H1 (cell line): ENCODE data around the gene TCF7L2. TPM values are rescaled to one million over a fixed set of nuclear protein-coding genes. Genes with fewer than 3 reads are reported as not detected.

Experiments used
- polyA plus RNA-seq, 7 experiments: library from polyadenylated mRNA; depleted of rRNA in 3 of 7; stranded (reverse) in 5 of 7; unstranded in 2 of 7; fragments of >200 nt in 5 of 7; fragments of 200-250 nt in 2 of 7; gene quantifications; 1 replicate in 5 of 7; 2 replicates in 1 of 7; 4 replicates in 1 of 7; pipeline versions ENCODE4 v1.2.1 to v1.2.3, GENCODE V29; 2011 to 2013; ENCODE audit warnings: missing spikeins in 2 of 7, mixed read lengths in 2 of 7
- total RNA-seq: library from RNA; stranded (reverse); fragmentation: NEBNext Ultra II Directional; extraction: Animal tissue kit (Norgen Biotek cat#: 25700); gene quantifications from 2 replicates; pipeline ENCODE4 v1.2.1, GENCODE V29; 2021
- TF ChIP-seq, protein P1 (sequence below): fragments of 300-600 bp; sonication (generic); IDR thresholded peaks from 2 replicates; pipeline ENCODE4 v1.7.1; 2012; ENCODE audit warnings: low read length, moderate library complexity, mild to moderate bottlenecking, inconsistent platforms; ENCODE audit not compliant: insufficient replicate concordance

The TCF7L2 gene
- total and polyA plus RNA-seq, 2 of the 8 experiments (the other 6 are each of a cell fraction or from before 2014, with no cell fraction given): 33.9 to 67.3 TPM

DNA sequence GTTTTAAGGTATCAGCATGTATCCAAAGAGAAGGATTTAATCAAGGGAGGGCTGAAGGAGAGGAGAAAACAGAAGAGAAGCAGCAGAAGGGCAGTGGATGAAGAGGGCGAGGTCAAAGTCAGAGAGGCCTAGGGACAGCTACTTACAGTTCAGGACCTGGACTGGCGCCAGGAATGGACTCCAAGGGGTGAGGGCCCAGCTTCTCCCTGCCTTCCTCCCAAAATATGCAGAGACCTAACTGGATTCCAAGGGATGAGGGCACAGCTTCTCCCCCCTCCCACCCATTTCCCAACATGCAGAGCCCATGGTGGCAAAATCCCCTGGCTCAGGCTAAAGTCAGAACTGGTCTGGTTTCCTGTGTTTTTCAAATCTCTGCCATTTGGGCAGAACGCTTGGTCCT is 3.4 kb upstream of the TCF7L2 start (continued):
- TF ChIP-seq, protein P1, sequence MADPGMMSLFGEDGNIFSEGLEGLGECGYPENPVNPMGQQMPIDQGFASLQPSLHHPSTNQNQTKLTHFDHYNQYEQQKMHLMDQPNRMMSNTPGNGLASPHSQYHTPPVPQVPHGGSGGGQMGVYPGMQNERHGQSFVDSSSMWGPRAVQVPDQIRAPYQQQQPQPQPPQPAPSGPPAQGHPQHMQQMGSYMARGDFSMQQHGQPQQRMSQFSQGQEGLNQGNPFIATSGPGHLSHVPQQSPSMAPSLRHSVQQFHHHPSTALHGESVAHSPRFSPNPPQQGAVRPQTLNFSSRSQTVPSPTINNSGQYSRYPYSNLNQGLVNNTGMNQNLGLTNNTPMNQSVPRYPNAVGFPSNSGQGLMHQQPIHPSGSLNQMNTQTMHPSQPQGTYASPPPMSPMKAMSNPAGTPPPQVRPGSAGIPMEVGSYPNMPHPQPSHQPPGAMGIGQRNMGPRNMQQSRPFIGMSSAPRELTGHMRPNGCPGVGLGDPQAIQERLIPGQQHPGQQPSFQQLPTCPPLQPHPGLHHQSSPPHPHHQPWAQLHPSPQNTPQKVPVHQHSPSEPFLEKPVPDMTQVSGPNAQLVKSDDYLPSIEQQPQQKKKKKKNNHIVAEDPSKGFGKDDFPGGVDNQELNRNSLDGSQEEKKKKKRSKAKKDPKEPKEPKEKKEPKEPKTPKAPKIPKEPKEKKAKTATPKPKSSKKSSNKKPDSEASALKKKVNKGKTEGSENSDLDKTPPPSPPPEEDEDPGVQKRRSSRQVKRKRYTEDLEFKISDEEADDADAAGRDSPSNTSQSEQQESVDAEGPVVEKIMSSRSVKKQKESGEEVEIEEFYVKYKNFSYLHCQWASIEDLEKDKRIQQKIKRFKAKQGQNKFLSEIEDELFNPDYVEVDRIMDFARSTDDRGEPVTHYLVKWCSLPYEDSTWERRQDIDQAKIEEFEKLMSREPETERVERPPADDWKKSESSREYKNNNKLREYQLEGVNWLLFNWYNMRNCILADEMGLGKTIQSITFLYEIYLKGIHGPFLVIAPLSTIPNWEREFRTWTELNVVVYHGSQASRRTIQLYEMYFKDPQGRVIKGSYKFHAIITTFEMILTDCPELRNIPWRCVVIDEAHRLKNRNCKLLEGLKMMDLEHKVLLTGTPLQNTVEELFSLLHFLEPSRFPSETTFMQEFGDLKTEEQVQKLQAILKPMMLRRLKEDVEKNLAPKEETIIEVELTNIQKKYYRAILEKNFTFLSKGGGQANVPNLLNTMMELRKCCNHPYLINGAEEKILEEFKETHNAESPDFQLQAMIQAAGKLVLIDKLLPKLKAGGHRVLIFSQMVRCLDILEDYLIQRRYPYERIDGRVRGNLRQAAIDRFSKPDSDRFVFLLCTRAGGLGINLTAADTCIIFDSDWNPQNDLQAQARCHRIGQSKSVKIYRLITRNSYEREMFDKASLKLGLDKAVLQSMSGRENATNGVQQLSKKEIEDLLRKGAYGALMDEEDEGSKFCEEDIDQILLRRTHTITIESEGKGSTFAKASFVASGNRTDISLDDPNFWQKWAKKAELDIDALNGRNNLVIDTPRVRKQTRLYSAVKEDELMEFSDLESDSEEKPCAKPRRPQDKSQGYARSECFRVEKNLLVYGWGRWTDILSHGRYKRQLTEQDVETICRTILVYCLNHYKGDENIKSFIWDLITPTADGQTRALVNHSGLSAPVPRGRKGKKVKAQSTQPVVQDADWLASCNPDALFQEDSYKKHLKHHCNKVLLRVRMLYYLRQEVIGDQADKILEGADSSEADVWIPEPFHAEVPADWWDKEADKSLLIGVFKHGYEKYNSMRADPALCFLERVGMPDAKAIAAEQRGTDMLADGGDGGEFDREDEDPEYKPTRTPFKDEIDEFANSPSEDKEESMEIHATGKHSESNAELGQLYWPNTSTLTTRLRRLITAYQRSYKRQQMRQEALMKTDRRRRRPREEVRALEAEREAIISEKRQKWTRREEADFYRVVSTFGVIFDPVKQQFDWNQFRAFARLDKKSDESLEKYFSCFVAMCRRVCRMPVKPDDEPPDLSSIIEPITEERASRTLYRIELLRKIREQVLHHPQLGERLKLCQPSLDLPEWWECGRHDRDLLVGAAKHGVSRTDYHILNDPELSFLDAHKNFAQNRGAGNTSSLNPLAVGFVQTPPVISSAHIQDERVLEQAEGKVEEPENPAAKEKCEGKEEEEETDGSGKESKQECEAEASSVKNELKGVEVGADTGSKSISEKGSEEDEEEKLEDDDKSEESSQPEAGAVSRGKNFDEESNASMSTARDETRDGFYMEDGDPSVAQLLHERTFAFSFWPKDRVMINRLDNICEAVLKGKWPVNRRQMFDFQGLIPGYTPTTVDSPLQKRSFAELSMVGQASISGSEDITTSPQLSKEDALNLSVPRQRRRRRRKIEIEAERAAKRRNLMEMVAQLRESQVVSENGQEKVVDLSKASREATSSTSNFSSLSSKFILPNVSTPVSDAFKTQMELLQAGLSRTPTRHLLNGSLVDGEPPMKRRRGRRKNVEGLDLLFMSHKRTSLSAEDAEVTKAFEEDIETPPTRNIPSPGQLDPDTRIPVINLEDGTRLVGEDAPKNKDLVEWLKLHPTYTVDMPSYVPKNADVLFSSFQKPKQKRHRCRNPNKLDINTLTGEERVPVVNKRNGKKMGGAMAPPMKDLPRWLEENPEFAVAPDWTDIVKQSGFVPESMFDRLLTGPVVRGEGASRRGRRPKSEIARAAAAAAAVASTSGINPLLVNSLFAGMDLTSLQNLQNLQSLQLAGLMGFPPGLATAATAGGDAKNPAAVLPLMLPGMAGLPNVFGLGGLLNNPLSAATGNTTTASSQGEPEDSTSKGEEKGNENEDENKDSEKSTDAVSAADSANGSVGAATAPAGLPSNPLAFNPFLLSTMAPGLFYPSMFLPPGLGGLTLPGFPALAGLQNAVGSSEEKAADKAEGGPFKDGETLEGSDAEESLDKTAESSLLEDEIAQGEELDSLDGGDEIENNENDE: no peak
- TF ChIP-seq, all 59 proteins: peak for 0
